Right lobe of liver (tissue), 4 donors: ENCODE measurements around the gene BOD1.

Source experiments
- CTCF ChIP-seq, 4 donors: fragments of 200-600 bp in 3 of 4; fragments of 450-650 bp in 1 of 4; IDR thresholded peaks; one replicate each; pipeline versions ENCODE4 v1.5.1 to v1.8.0; 2016 to 2022; ENCODE audit warnings: antibody characterized with exemption in 4 of 4, mild to moderate bottlenecking in 2 of 4
- POLR2A ChIP-seq: fragments of 450-650 bp; IDR thresholded peaks from one replicate; pipeline ENCODE4 v1.6.1; 2017; ENCODE audit warnings: antibody characterized with exemption, mild to moderate bottlenecking
- donor health status: DM: no; HTN: no; CAD: no.
- donor health status: DM: no; HTN: no; CAD: no.
- donor health status: DM: no; HTN: yes; CAD: no.

GRCh38 chr5:173623789-173624188 lies 7.3 kb upstream of the BOD1 start:
- TF ChIP-seq CTCF (IDR thresholded peaks at IDR 0.05): no peak
- TF ChIP-seq POLR2A: no peak
